SH-SY5Y (cell line): ENCODE measurements around the gene JAZF1.

ENCODE experiments used
- GATA2 ChIP-seq: IDR thresholded peaks from 2 replicates; pipeline ENCODE4 v1.6.1; 2011; ENCODE audit warnings: mild to moderate bottlenecking, low read depth, low read length
- GATA3 ChIP-seq: IDR thresholded peaks from 2 replicates; pipeline ENCODE4 v1.6.1; 2011; ENCODE audit warnings: low read depth, mild to moderate bottlenecking, low read length, moderate library complexity

GRCh38 chr7:27825891-27826290 is 354.7 kb downstream of the JAZF1 start:
- TF ChIP-seq GATA2 (no peak), GATA3 (no peak)
